ENCODE data around the gene USP5.

Gene USP5

DNA sequence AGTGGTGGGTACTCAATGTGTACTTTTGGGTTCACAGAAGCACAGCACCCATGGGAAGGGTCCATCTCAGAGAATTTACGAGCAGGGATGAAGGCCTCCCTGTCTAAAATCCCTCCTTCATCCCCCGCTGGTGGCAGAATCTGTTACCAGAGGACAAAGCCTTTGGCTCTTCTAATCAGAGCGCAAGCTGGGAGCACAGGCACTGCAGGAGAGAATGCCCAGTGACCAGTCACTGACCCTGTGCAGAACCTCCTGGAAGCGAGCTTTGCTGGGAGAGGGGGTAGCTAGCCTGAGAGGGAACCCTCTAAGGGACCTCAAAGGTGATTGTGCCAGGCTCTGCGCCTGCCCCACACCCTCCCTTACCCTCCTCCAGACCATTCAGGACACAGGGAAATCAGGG, 31.8 kb upstream of the USP5 start:
- Histone ChIP-seq H3K27me3 (ENCODE audit: insufficient read depth, low read length, poor library complexity) (peaks cover 2% of the 10 kb centered on the region), H3K23ac (ENCODE audit: low read length) (peak overlapping the region; percentile 33), H2BK5ac (ENCODE audit: low read length) (no peak overlapping the region), H3K4ac (ENCODE audit: low read depth, low read length) (no peak overlapping the region), H3K4me2 (ENCODE audit: low read length) (no peak overlapping the region), H2BK15ac (replicated peaks; ENCODE audit: low read depth) (no peak overlapping the region), H4K5ac (ENCODE audit: low read length) (no peak overlapping the region), H3K4me3 (ENCODE audit: low read length) (no peak overlapping the region), H3K79me1 (ENCODE audit: low read length) (no peaks in the 10 kb centered on the region), H2AK5ac (ENCODE audit: low read length) (no peak overlapping the region), H3K4me1 (ENCODE audit: control insufficient read depth, low read depth, low read length) (peaks cover 9% of the 10 kb centered on the region), H3K79me2 (ENCODE audit: control insufficient read depth, insufficient read depth, low read length) (no peaks in the 10 kb centered on the region), H3K9ac (ENCODE audit: low read length) (no peak overlapping the region), H3K56ac (ENCODE audit: low read length) (no peak overlapping the region), H3K18ac (ENCODE audit: low read length) (no peak overlapping the region), H3K27ac (ENCODE audit: low read depth, low read length) (no peak overlapping the region), H4K8ac (ENCODE audit: low read depth, low read length) (no peak overlapping the region), H2BK120ac (ENCODE audit: low read depth, low read length) (no peak overlapping the region), H3K36me3 (ENCODE audit: control insufficient read depth, insufficient read depth, low read length) (no peaks in the 10 kb centered on the region)
- no CpG with 5 or more reads among the region's 5 CpGs for WGBS (ENCODE audit: extremely low coverage, insufficient coverage, low lambda C conversion rate)
- DNase-seq, result no peak

DNA sequence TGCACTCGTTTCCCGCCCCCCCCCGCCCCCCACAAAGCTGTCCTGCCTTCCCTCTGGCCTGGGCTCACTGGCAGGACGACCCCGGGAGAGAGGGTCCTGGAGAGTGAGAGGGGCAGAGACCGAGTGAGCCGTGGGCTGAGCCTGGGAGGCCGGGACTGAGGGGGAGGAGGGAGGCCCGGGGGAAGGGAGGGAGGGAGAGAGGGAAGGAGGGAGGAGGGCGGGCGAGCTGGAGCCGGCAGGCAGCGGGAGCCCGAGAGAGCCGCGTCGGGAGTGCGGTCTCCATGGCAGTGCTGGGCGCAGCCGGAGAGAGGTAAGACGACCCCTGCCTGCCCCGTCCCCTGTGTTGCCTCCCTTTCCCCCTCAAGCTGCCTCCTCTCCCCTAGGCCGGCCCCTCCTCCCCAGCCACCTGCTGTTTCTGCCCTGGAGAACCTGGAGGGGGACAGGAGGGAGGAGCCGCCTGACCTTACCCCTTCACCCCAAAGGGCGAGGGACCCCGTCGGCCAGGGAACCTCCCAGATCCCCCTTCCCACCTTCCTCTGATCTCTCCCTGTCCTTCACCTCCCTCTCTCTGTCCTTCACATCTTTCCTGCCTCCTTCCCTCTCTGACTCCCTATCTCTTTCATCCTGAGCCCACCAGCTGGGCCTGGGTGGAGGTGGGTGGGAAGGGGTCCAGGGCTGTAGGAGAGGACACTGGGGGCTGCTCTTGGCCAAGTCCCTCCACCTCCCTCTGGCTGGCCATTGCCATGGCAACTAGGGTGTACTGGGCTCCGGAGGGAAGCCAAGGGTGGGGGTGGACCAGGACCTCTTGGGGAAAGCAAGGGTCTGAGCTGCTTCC, 30.1 kb upstream of the USP5 start, which contains the start of gene GPR162:
TSS of gene GPR162 (plus strand) at position 231 of the 835 bp plus-strand sequence. CDS start 2,078 bp downstream, outside the sequence.
- peak; percentile 84 for DNase-seq
- no peaks in the 10 kb centered on the region for H3K79me2 ChIP-seq (ENCODE audit: control insufficient read depth, insufficient read depth, low read length)
- no peak within 1 kb of the TSS for H3K27ac ChIP-seq (ENCODE audit: low read depth, low read length)
- H4K5ac ChIP-seq (ENCODE audit: low read length), result no peak within 1 kb of the TSS
- no peak within 1 kb of the TSS for H3K4ac ChIP-seq (ENCODE audit: low read depth, low read length)
- H3K4me2 ChIP-seq (ENCODE audit: low read length), result peak within 1 kb of the TSS; percentile 85
- no peak within 1 kb of the TSS for H2AK5ac ChIP-seq (ENCODE audit: low read length)
- H2BK5ac ChIP-seq (ENCODE audit: low read length), result no peak within 1 kb of the TSS
- H3K79me1 ChIP-seq (ENCODE audit: low read length), result no peaks in the 10 kb centered on the region
- peak within 1 kb of the TSS; percentile 41 for H3K4me3 ChIP-seq (ENCODE audit: low read length)
- no peak within 1 kb of the TSS for H4K8ac ChIP-seq (ENCODE audit: low read depth, low read length)
- no peak within 1 kb of the TSS for H3K23ac ChIP-seq (ENCODE audit: low read length)
- H3K27me3 ChIP-seq (ENCODE audit: insufficient read depth, low read length, poor library complexity), result peaks cover 2% of the 10 kb centered on the region
- H3K18ac ChIP-seq (ENCODE audit: low read length), result peak within 1 kb of the TSS; percentile 40
- peak within 1 kb of the TSS; percentile 84 for H3K56ac ChIP-seq (ENCODE audit: low read length)
- H3K36me3 ChIP-seq (ENCODE audit: control insufficient read depth, insufficient read depth, low read length), result no peaks in the 10 kb centered on the region
- no peak within 1 kb of the TSS for H2BK120ac ChIP-seq (ENCODE audit: low read depth, low read length)
- no peak within 1 kb of the TSS for H2BK15ac ChIP-seq (replicated peaks; ENCODE audit: low read depth)
- peak within 1 kb of the TSS; percentile 71 for H3K9ac ChIP-seq (ENCODE audit: low read length)
- peaks cover 9% of the 10 kb centered on the region for H3K4me1 ChIP-seq (ENCODE audit: control insufficient read depth, low read depth, low read length)
- no CpG with 5 or more reads among the region's 28 CpGs for WGBS (ENCODE audit: extremely low coverage, insufficient coverage, low lambda C conversion rate)

DNA sequence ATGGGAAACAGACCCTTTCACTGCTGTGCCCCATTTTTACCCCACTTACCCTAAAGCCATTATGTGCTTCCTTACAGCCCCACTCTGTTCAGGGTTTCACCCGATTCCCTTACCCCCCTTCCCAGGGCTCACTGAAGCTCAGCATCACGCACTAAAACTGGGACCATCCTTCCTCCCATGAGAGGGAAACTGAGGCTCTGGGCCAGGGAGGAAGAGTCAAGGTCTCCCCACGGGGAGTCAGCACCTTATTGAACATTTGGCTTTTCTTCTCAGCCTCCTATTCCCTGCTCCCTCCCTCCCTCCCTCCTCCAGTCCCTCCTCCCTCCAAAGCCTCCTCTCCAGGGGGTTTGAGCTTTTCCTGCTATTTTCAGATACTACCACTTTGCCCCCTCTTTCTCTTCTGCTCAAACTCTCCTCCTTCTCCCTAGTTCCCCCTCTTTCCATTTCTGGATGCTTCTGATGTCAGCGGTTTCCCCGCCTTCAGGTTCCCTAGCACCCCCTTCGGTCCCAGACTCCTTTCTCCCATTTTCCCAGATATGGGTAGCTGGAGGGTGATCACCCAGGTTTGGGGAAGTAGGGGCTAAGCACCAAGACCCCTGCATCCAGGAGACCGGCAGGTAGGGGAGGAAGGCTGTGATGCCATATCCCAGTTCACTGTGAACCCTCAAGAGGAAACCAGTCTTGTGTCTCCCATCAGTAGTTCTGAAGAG, 29.4 kb upstream of the USP5 start:
- Histone ChIP-seq H3K4me3 (ENCODE audit: low read length) (no peak overlapping the region), H3K23ac (ENCODE audit: low read length) (no peak overlapping the region), H3K4me2 (ENCODE audit: low read length) (peak overlapping the region; percentile 32), H4K5ac (ENCODE audit: low read length) (no peak overlapping the region), H2BK120ac (ENCODE audit: low read depth, low read length) (no peak overlapping the region), H3K27ac (ENCODE audit: low read depth, low read length) (no peak overlapping the region), H3K56ac (ENCODE audit: low read length) (peak overlapping the region; percentile 84), H3K79me2 (ENCODE audit: control insufficient read depth, insufficient read depth, low read length) (no peaks in the 10 kb centered on the region), H2BK15ac (replicated peaks; ENCODE audit: low read depth) (no peak overlapping the region), H3K4me1 (ENCODE audit: control insufficient read depth, low read depth, low read length) (peaks cover 9% of the 10 kb centered on the region), H3K18ac (ENCODE audit: low read length) (no peak overlapping the region), H4K8ac (ENCODE audit: low read depth, low read length) (no peak overlapping the region), H3K79me1 (ENCODE audit: low read length) (no peaks in the 10 kb centered on the region), H2BK5ac (ENCODE audit: low read length) (no peak overlapping the region), H2AK5ac (ENCODE audit: low read length) (no peak overlapping the region), H3K27me3 (ENCODE audit: insufficient read depth, low read length, poor library complexity) (peaks cover 2% of the 10 kb centered on the region), H3K4ac (ENCODE audit: low read depth, low read length) (no peak overlapping the region), H3K36me3 (ENCODE audit: control insufficient read depth, insufficient read depth, low read length) (no peaks in the 10 kb centered on the region), H3K9ac (ENCODE audit: low read length) (no peak overlapping the region)
- no CpG with 5 or more reads among the region's 7 CpGs for WGBS (ENCODE audit: extremely low coverage, insufficient coverage, low lambda C conversion rate)
- DNase-seq, result peak; percentile 18

DNA sequence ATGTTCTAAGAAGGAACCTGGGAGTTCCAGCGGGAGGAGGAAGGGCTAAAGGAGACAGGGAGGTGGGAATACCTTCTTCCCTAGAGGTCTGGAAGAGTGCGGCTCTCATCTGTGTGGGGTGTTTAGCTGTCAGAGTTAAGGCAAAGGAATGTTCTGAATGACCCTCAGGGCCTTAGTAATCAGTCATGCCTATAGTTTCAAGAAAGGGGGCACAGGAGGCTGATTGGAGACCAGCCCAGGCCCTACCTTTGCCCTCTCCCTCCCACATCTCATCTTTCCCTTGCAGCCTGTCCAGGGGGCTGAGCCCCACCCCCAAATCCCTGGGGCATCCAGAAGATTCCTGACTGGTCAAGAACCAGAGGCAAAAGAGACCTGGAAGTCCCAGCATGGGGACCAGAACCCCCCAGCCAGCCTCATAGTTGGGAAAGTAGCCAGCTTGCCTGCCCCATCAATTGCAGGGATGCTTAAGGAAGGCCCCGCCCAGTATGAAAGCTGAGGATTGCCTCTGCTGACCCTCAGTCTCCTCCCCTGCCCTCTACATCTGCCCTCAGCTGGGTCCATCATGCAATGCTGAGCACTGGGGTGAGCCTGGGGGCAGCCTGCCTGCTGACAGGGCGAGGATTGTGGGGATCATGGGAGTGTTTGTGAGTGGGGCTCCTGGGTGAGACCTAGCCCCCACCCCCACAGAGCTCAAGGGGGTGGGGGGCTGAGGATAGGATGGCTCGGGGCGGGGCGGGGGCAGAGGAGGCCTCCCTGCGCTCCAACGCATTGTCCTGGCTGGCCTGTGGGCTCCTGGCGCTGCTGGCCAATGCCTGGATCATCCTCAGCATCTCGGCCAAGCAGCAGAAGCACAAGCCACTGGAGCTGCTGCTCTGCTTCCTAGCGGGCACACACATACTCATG, 28.5 kb upstream of the USP5 start:
- Histone ChIP-seq H3K4me1 (ENCODE audit: control insufficient read depth, low read depth, low read length) (peaks cover 9% of the 10 kb centered on the region), H4K8ac (ENCODE audit: low read depth, low read length) (no peak overlapping the region), H2BK15ac (replicated peaks; ENCODE audit: low read depth) (no peak overlapping the region), H3K9ac (ENCODE audit: low read length) (no peak overlapping the region), H3K27ac (ENCODE audit: low read depth, low read length) (no peak overlapping the region), H3K4me3 (ENCODE audit: low read length) (no peak overlapping the region), H4K5ac (ENCODE audit: low read length) (no peak overlapping the region), H3K23ac (ENCODE audit: low read length) (no peak overlapping the region), H3K56ac (ENCODE audit: low read length) (no peak overlapping the region), H3K4me2 (ENCODE audit: low read length) (no peak overlapping the region), H2BK120ac (ENCODE audit: low read depth, low read length) (no peak overlapping the region), H2BK5ac (ENCODE audit: low read length) (no peak overlapping the region), H3K27me3 (ENCODE audit: insufficient read depth, low read length, poor library complexity) (peaks cover 2% of the 10 kb centered on the region), H3K79me2 (ENCODE audit: control insufficient read depth, insufficient read depth, low read length) (peaks cover under 1% of the 10 kb centered on the region), H3K4ac (ENCODE audit: low read depth, low read length) (no peak overlapping the region), H2AK5ac (ENCODE audit: low read length) (no peak overlapping the region), H3K36me3 (ENCODE audit: control insufficient read depth, insufficient read depth, low read length) (no peaks in the 10 kb centered on the region), H3K18ac (ENCODE audit: low read length) (no peak overlapping the region), H3K79me1 (ENCODE audit: low read length) (no peaks in the 10 kb centered on the region)
- no CpG with 5 or more reads among the region's 12 CpGs for WGBS (ENCODE audit: extremely low coverage, insufficient coverage, low lambda C conversion rate)
- peak; percentile 68 for DNase-seq

DNA sequence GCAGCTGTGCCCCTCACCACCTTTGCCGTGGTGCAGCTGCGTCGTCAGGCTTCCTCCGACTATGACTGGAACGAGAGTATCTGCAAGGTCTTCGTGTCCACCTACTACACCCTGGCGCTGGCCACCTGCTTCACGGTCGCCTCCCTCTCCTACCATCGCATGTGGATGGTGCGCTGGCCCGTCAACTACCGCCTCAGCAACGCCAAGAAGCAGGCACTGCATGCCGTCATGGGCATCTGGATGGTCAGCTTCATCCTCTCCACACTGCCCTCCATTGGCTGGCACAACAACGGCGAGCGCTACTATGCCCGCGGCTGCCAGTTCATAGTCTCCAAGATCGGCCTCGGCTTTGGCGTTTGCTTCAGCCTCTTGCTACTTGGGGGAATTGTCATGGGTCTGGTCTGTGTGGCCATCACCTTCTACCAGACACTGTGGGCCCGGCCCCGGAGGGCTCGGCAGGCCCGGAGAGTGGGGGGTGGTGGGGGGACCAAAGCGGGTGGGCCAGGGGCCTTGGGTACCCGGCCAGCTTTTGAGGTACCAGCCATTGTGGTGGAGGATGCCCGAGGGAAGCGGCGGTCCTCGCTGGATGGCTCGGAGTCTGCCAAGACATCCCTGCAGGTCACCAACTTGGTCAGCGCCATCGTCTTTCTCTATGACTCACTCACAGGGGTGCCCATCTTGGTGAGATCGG, 27.7 kb upstream of the USP5 start:
- H3K27ac ChIP-seq (ENCODE audit: low read depth, low read length), result no peak overlapping the region
- no peak overlapping the region for H3K4ac ChIP-seq (ENCODE audit: low read depth, low read length)
- no peak overlapping the region for H3K4me2 ChIP-seq (ENCODE audit: low read length)
- no peak overlapping the region for H2BK120ac ChIP-seq (ENCODE audit: low read depth, low read length)
- H2BK15ac ChIP-seq (replicated peaks; ENCODE audit: low read depth), result no peak overlapping the region
- H3K79me2 ChIP-seq (ENCODE audit: control insufficient read depth, insufficient read depth, low read length), result peaks cover 4% of the 10 kb centered on the region
- H2BK5ac ChIP-seq (ENCODE audit: low read length), result no peak overlapping the region
- H2AK5ac ChIP-seq (ENCODE audit: low read length), result no peak overlapping the region
- no peak overlapping the region for H3K56ac ChIP-seq (ENCODE audit: low read length)
- H3K18ac ChIP-seq (ENCODE audit: low read length), result no peak overlapping the region
- no peaks in the 10 kb centered on the region for H3K36me3 ChIP-seq (ENCODE audit: control insufficient read depth, insufficient read depth, low read length)
- no peak overlapping the region for H3K4me3 ChIP-seq (ENCODE audit: low read length)
- H3K9ac ChIP-seq (ENCODE audit: low read length), result no peak overlapping the region
- no peak for DNase-seq
- H4K8ac ChIP-seq (ENCODE audit: low read depth, low read length), result no peak overlapping the region
- peaks cover 9% of the 10 kb centered on the region for H3K4me1 ChIP-seq (ENCODE audit: control insufficient read depth, low read depth, low read length)
- no peak overlapping the region for H3K23ac ChIP-seq (ENCODE audit: low read length)
- WGBS (ENCODE audit: extremely low coverage, insufficient coverage, low lambda C conversion rate), result no CpG with 5 or more reads among the region's 37 CpGs
- H3K27me3 ChIP-seq (ENCODE audit: insufficient read depth, low read length, poor library complexity), result peaks cover 2% of the 10 kb centered on the region
- no peak overlapping the region for H4K5ac ChIP-seq (ENCODE audit: low read length)
- peaks cover 2% of the 10 kb centered on the region for H3K79me1 ChIP-seq (ENCODE audit: low read length)

Measured in mesendoderm (in vitro differentiated cells).